Measurements from ENCODE around the gene COPA.
"Not testable (repeated sequence)": the region's sequence is repeated elsewhere in the genome, so short reads cannot be mapped to it uniquely, and the experiment has no call there.

COPA gene

DNA sequence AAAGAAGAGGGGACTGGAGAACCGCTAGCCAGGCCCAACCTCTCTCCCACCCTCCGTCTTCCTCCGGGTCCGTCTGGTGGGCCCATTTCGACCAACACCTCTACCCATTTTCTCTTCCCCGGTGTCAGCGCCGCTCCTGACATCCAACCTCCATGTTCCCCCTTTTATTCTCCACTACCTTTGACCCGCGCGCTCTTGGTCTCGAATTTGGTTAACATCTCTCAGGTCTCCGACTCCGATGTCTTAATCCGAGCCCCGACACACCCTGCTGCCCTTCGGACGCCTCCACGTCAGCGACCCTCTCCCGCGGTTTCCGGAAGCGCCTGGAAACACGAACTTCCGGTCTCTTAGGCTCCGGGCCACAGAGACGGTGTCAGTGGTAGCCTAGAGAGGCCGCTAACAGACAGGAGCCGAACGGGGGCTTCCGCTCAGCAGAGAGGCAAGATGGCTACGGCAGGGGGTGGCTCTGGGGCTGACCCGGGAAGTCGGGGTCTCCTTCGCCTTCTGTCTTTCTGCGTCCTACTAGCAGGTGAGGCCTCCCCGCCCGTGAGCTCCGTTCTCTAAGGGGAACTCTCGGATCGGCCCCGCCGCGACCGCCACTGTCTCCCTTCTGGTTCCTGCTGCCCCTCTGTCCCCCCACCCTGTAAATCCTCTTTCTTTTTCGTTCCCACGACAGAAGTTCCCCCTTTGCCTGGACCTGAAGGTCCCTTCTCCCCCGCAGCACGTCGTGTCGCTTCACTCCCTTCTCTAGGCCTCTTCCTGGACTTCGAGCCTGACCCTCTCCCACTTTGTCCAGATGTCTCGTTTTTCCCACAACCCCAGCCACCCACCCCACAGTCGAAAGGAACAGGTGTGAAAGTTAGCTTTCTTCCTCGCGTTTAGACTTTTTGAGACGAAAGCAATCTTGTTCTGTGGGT lies at the start of gene COPA, which contains the start of gene NCSTN:
COPA (minus strand) TSS at position 298 of the 917 bp plus-strand sequence; CDS start at position 218, 80 bp downstream.
NCSTN (plus strand) TSS at position 431 of the 917 bp plus-strand sequence; CDS start at position 445, 14 bp downstream.
- Histone ChIP-seq H3K36me3 (ENCODE audit: insufficient read depth, low read length) (peaks cover 29% of the 10 kb centered on the region), H3K4me3 (peak within 1 kb of the TSS; percentile 99), H3K27ac (peak within 1 kb of the TSS; percentile 86), H3K9me3 (ENCODE audit: low read depth, low read length) (no peaks in the 10 kb centered on the region), H3K9ac (ENCODE audit: insufficient read length) (peak within 1 kb of the TSS; percentile 98)
- TF ChIP-seq POLR2AphosphoS5 (IDR thresholded peaks at IDR 0.05; ENCODE audit: borderline replicate concordance, low read depth, low read length) (peak; percentile 97), EZH2 (IDR thresholded peaks at IDR 0.05) (no peak), FOXP2 (optimal IDR thresholded peaks at IDR 0.05; ENCODE audit: control extremely low read depth, extremely low read length, insufficient read depth) (peak; percentile 61)
- DNase-seq (ENCODE audit: low read depth, low spot score), result peak; percentile 30

DNA sequence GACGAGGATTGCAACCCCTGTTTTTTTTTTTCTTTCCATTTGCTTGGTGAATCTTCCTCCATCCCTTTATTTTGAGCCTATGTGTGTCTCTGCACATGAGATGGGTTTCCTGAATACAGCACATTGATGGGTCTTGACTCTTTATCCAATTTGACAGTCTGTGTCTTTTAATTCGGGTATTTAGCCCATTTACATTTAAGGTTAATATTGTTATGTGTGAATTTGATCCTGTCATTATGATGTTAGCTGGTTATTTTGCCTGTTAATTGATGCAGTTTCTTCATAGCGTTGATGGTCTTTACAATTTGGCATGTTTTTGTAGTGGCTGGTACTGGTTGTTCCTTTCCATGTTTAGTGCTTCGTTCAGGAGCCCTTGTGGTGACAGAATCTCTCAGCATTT lies 45.4 kb upstream of the COPA start:
- not testable (repeated sequence) for DNase-seq (ENCODE audit: low read depth, low spot score); H3K36me3 ChIP-seq (ENCODE audit: insufficient read depth, low read length); H3K4me3 ChIP-seq

DNA sequence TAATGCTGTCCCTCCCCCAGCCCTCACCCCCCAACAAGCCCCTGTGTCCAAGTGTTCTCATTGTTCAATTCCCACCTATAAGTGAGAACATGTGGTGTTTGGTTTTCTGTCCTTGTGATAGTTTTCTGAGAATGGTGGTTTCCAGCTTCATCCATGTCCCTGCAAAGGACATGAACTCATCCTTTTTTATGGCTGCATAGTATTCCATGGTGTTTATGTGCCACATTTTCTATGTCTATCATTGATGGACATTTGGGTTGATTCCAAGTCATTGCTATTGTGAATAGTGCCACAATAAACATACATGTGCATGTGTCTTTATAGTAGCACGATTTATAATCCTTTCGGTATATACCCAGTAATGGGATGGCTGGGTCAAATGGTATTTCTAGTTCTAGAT lies 41.8 kb upstream of the COPA start:
- H3K9me3 ChIP-seq (ENCODE audit: low read depth, low read length); H3K4me3 ChIP-seq; DNase-seq (ENCODE audit: low read depth, low spot score); H3K9ac ChIP-seq (ENCODE audit: insufficient read length); H3K27ac ChIP-seq; H3K36me3 ChIP-seq (ENCODE audit: insufficient read depth, low read length): not testable (repeated sequence)

More for the DNA sequence above, 45.4 kb upstream of the COPA start:
- H3K27ac ChIP-seq; H3K9ac ChIP-seq (ENCODE audit: insufficient read length); H3K9me3 ChIP-seq (ENCODE audit: low read depth, low read length): not testable (repeated sequence)

DNA sequence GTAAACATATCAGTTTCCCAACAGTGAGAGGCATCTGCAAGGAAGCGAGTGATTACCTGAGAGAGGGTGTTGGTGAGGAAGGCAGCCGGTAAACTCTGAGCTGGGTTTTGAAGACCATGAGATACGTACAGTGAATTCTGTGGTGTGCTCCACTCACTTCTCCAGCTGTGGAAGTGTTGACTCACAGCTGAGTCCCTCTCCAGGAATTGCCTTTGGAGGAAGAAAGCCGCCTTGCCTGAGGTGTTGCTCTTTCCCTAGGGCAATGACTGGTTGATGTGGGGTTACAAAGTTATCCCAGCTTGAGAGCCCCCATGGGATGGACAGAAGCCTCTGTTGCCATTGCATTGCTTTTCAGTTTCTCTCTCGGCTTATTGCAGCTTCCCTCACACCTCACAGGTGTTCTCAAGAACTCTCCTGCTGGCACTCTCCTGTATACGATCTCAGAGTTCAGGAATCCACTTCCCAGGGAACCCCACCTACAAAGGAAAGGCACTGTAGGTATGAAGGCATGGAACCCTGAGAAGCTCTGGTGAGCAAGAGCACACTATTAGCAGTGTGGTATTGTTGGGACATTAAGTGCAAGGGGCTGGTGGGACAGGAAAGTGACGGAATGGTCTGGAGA lies 34.6 kb upstream of the COPA start:
- TF ChIP-seq EZH2 (IDR thresholded peaks at IDR 0.05), result no peak
- TF ChIP-seq POLR2AphosphoS5 (IDR thresholded peaks at IDR 0.05; ENCODE audit: borderline replicate concordance, low read depth, low read length), result no peak
- no peak for TF ChIP-seq FOXP2 (optimal IDR thresholded peaks at IDR 0.05; ENCODE audit: control extremely low read depth, extremely low read length, insufficient read depth)
- H3K4me3 ChIP-seq, result no peak overlapping the region
- no peaks in the 10 kb centered on the region for H3K36me3 ChIP-seq (ENCODE audit: insufficient read depth, low read length)
- no peak overlapping the region for H3K9ac ChIP-seq (ENCODE audit: insufficient read length)
- no peak overlapping the region for H3K27ac ChIP-seq
- no peaks in the 10 kb centered on the region for H3K9me3 ChIP-seq (ENCODE audit: low read depth, low read length)
- no peak for DNase-seq (ENCODE audit: low read depth, low spot score)

DNA sequence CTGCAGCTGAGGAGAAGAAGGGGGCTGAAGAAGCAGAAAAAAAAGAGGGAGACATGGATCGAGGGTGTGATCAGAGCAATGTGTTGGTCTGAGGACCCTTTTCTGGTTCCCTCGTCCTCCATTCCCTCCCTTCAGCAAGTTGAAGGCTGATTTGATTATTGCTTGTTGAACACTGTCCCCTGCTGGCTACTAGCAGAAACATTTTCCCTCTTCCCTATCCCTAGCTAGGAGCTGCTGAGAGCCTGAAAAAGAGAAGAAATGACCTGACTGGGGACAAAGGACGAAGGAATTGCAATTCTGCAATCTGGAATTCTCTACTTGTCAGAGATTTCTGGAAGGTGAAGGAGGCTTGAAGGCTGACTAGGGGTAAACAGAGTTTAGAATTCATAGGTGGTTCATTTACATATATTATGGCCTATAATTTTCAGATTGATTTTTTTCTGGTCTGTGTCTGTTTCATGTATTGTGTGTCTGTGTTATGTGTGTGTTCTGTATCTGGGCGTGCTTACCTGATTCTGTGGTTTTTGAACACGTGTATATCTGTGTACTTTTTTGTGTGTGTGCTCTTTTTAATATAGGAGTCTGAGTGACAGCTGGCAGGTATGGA lies 33.6 kb upstream of the COPA start:
- H3K36me3 ChIP-seq (ENCODE audit: insufficient read depth, low read length), result no peaks in the 10 kb centered on the region
- no peak overlapping the region for H3K27ac ChIP-seq
- H3K9ac ChIP-seq (ENCODE audit: insufficient read length), result no peak overlapping the region
- no peak for TF ChIP-seq EZH2 (IDR thresholded peaks at IDR 0.05)
- TF ChIP-seq POLR2AphosphoS5 (IDR thresholded peaks at IDR 0.05; ENCODE audit: borderline replicate concordance, low read depth, low read length), result no peak
- TF ChIP-seq FOXP2 (optimal IDR thresholded peaks at IDR 0.05; ENCODE audit: control extremely low read depth, extremely low read length, insufficient read depth), result no peak
- DNase-seq (ENCODE audit: low read depth, low spot score), result peak; percentile 32
- no peaks in the 10 kb centered on the region for H3K9me3 ChIP-seq (ENCODE audit: low read depth, low read length)
- no peak overlapping the region for H3K4me3 ChIP-seq

DNA sequence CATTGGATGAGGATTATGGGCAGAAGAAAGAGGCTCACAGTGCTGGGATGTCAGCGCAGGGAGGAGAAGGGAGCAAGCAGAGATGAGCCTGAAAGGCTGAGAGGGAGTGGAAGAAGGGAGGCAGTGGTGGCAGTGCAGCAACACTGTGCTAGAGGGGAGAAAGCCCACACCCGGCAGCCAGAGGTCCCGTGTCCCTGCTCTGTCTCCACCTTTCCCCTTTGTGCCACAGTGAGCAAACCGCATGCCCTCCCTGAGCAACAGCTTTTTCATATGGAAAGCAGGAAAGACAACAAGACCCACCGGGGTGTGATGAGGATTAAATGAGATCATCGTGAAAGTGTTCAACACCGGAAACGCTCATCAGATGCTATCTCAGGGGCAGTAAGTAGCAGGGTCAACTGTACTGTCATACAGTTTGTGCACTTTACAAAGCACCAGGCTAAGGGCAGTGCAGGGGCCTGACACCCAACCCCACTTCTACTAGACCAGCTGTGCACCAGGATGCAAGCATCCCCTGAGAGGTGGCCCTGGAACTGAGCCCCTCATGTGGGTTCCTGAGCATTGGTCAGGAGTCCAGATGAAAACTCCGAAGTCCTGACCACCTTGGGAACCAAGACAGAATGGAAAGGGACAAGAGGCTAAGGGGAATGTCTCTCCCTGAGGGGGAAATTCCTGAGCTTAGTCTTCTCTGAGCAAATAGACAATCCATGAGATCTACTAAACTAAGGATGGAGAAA lies 32.9 kb upstream of the COPA start:
- no peaks in the 10 kb centered on the region for H3K9me3 ChIP-seq (ENCODE audit: low read depth, low read length)
- DNase-seq (ENCODE audit: low read depth, low spot score), result no peak
- H3K9ac ChIP-seq (ENCODE audit: insufficient read length), result no peak overlapping the region
- no peak overlapping the region for H3K4me3 ChIP-seq
- no peak overlapping the region for H3K27ac ChIP-seq
- no peak for TF ChIP-seq POLR2AphosphoS5 (IDR thresholded peaks at IDR 0.05; ENCODE audit: borderline replicate concordance, low read depth, low read length)
- TF ChIP-seq FOXP2 (optimal IDR thresholded peaks at IDR 0.05; ENCODE audit: control extremely low read depth, extremely low read length, insufficient read depth), result no peak
- no peak for TF ChIP-seq EZH2 (IDR thresholded peaks at IDR 0.05)
- H3K36me3 ChIP-seq (ENCODE audit: insufficient read depth, low read length), result no peaks in the 10 kb centered on the region

DNA sequence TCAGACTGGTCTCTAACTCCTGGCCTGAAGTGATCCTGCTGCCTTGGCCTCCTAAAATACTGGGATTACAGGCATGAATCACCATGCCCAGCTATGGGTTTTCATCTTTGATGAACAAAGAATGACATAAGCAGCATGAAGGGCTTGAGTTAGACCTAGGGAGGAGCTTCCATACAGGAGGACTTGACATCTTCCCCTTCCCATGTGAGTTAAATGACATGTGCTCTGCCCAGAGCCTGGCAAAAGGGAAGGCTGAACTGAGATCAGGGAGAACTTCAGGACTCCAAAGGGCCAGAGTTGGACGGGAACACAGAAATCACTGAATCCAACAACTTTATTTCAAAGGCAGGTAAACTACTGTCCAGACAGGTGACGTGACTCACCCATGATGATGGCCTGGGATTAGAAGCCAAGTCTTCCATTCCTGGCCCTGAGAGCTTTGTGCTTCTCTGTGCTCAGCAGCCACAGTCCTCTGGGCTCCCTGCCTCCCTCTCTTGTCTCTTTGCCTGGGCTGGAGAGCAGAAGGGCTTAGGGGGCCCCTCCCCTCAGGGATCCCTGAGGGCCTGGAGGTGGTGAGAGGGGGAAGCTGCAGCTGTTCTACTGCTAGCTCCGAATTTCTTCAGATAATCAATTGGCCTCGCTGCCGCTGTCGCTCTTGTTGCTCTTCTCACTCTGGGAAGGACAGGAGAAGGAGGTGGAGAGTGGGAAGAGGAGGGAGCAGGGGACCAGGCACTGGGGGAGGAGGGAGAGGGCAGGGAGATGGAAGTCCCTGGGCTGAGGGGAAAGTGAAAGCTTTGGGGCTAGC lies 31.5 kb upstream of the COPA start:
- H3K27ac ChIP-seq, result no peak overlapping the region
- TF ChIP-seq FOXP2 (optimal IDR thresholded peaks at IDR 0.05; ENCODE audit: control extremely low read depth, extremely low read length, insufficient read depth), result no peak
- TF ChIP-seq EZH2 (IDR thresholded peaks at IDR 0.05), result no peak
- TF ChIP-seq POLR2AphosphoS5 (IDR thresholded peaks at IDR 0.05; ENCODE audit: borderline replicate concordance, low read depth, low read length), result no peak
- no peak overlapping the region for H3K9ac ChIP-seq (ENCODE audit: insufficient read length)
- H3K4me3 ChIP-seq, result no peak overlapping the region
- H3K9me3 ChIP-seq (ENCODE audit: low read depth, low read length), result no peaks in the 10 kb centered on the region
- no peaks in the 10 kb centered on the region for H3K36me3 ChIP-seq (ENCODE audit: insufficient read depth, low read length)
- no peak for DNase-seq (ENCODE audit: low read depth, low spot score)
